Fibroblast of mammary gland (primary cell): ENCODE results near the gene ERI3.

Experiments used
- DNase-seq: peaks from one replicate; pipeline ENCODE4 v3.0.0-alpha.2; 2010; ENCODE audit warnings: low read depth
- H3K4me3 ChIP-seq: 2 replicates; pipeline ENCODE4 v1.5.1; 2011; ENCODE audit warnings: low read depth, mild to moderate bottlenecking, low read length, moderate library complexity; ENCODE audit not compliant: control insufficient read depth
- CTCF ChIP-seq: conservative IDR thresholded peaks from 2 replicates; pipeline ENCODE4 v1.5.1; 2011; ENCODE audit warnings: low read depth, low read length, inconsistent platforms; ENCODE audit not compliant: control insufficient read depth, insufficient read depth

ERI3 gene

GRCh38 chr1:44328671-44329416, 26.2 kb downstream of the ERI3 start:
- no peak for TF ChIP-seq CTCF
- no peak for DNase-seq
- no peak overlapping the region for H3K4me3 ChIP-seq

- no peak overlapping the region for H3K4me3 ChIP-seq
- peak; percentile 100 for DNase-seq
- TF ChIP-seq CTCF: no peak
Measured at GRCh38 chr1:44327679-44328491, 27.2 kb downstream of the ERI3 start.

DNA sequence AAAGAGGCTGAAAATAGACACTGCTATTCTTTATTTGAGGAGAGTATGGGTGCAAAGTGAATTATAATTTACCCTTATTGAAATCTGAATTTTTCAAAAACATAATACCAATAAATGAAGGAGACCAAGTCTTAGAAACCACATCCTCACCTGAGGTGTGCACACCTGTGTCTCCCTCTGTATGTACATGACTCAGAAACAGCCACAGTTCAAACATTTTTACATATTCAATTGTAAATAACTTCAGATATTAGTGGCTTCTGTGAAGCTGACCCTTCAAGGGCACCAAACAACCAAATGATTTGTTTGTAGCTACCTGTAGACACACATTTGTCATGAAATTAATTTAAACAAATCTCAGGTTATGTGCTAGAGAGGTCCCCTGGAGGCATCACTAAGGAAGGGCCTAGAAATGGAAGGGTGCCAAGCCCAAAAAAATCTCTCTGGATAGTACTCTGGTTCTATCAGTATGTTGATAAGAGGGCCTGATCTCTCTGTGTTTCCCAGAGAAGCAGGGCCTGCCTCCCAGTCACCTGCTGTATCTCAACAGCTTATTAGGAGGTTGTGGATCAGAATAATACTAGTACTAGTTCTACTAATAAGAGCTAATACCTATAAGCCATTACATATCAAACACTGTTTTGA, 28.1 kb downstream of the ERI3 start:
- DNase-seq: no peak
- no peak for TF ChIP-seq CTCF
- no peak overlapping the region for H3K4me3 ChIP-seq

GRCh38 chr1:44326024-44326701, 28.9 kb downstream of the ERI3 start:
- H3K4me3 ChIP-seq: no peak overlapping the region
- TF ChIP-seq CTCF: no peak
- DNase-seq: no peak

GRCh38 chr1:44323947-44324346, 31.1 kb downstream of the ERI3 start:
- no peak for DNase-seq
- no peak for TF ChIP-seq CTCF

DNA sequence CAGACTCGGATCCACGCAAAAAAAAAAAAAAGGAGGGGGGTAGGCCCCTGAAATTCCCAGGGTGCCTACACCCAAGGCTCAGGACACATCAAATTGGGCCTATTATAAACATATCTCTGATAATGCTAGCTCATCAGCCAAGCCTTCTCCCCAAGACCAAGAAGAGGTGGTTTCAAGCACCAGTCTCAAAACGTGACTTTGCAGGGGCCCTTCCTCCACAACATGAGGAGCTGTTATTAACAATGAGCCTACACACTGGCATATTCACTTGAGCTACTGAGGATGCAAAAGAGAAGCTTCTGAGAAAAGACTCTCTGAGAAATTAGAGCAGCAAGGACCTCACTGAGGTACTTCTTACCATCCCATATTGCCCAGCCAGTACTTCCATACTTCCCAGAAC, 32.7 kb downstream of the ERI3 start:
- H3K4me3 ChIP-seq: no peak overlapping the region

More at GRCh38 chr1:44323947-44324346, 31.1 kb downstream of the ERI3 start:
- no peak overlapping the region for H3K4me3 ChIP-seq

More for the DNA sequence above, 32.7 kb downstream of the ERI3 start:
- no peak for TF ChIP-seq CTCF
- no peak for DNase-seq
